Left kidney (tissue), 2 donors: ENCODE results near the gene PDCD10. TPM values are rescaled to one million over a fixed set of nuclear protein-coding genes. Genes with fewer than 3 reads are reported as not detected.

Experiments used
- DNase-seq: peaks from one replicate; pipeline ENCODE4 v3.0.0-alpha.2; 2013
- polyA plus RNA-seq: library from polyadenylated mRNA; unstranded; fragments of 120-200 nt; gene quantifications from one replicate; pipeline ENCODE4 v1.2.1, GENCODE V29; 2013; ENCODE audit not compliant: insufficient read length

Gene PDCD10
- polyA plus RNA-seq, 1 donor, result 71.5 TPM

- DNase-seq, result no peak
Observed at GRCh38 chr3:167691366-167691765, 43.3 kb downstream of the PDCD10 start.

GRCh38 chr3:167684388-167684993 lies 50.2 kb downstream of the PDCD10 start:
- DNase-seq, result peak; percentile 62

- DNase-seq, result no peak
Observed at GRCh38 chr3:167679526-167679925, 55.2 kb downstream of the PDCD10 start.

- DNase-seq, result no peak
Observed at GRCh38 chr3:167675848-167676247, 58.8 kb downstream of the PDCD10 start.

- no peak for DNase-seq
Observed at GRCh38 chr3:167673221-167673620, 61.5 kb downstream of the PDCD10 start.

- no peak for DNase-seq
Observed at GRCh38 chr3:167671878-167672427, 62.7 kb downstream of the PDCD10 start.

GRCh38 chr3:167669699-167670098 lies 65.0 kb downstream of the PDCD10 start:
- DNase-seq, result no peak

- no peak for DNase-seq
Observed at GRCh38 chr3:167668651-167669050, 66.0 kb downstream of the PDCD10 start.

- no peak for DNase-seq
Observed at GRCh38 chr3:167666563-167666962, 68.1 kb downstream of the PDCD10 start.

GRCh38 chr3:167662919-167663400 lies 71.7 kb downstream of the PDCD10 start:
- DNase-seq, result no peak

- DNase-seq, result no peak
Observed at GRCh38 chr3:167657684-167658225, 76.9 kb downstream of the PDCD10 start.

- no peak for DNase-seq
Observed at GRCh38 chr3:167656821-167657220, 77.9 kb downstream of the PDCD10 start.

- DNase-seq, result no peak
Observed at GRCh38 chr3:167653760-167654159, 80.9 kb downstream of the PDCD10 start, which contains the start of gene WDR49. Gene WDR49 (minus strand): TSS chr3:167653942. CDS start chr3:167653425, 517 bp downstream.

- DNase-seq, result no peak
Observed at GRCh38 chr3:167653155-167653554, 81.5 kb downstream of the PDCD10 start.

GRCh38 chr3:167651826-167652225 lies 82.9 kb downstream of the PDCD10 start:
- no peak for DNase-seq

GRCh38 chr3:167650459-167650858 lies 84.2 kb downstream of the PDCD10 start:
- DNase-seq, result no peak

- DNase-seq, result no peak
Observed at GRCh38 chr3:167649746-167650145, 84.9 kb downstream of the PDCD10 start.

GRCh38 chr3:167644611-167645010 lies 90.1 kb downstream of the PDCD10 start:
- no peak for DNase-seq

Other genes starting within 250 kb of the PDCD10 start
- gene WDR49, start 81.0 kb downstream of the PDCD10 start, polyA plus RNA-seq, result 2.0 TPM
- gene SERPINI1, start 829 bp upstream of the PDCD10 start, polyA plus RNA-seq, result 39.9 TPM